ENCODE data around the gene ISM1.

The ISM1 gene

GRCh38 chr20:13276945-13277541, 56.0 kb downstream of the ISM1 start:
- TF ChIP-seq ZBTB7A (IDR thresholded peaks at IDR 0.05; ENCODE audit: low read depth) (no peak), RAD21 (IDR thresholded peaks at IDR 0.05; ENCODE audit: low read depth) (no peak), USF1 (IDR thresholded peaks at IDR 0.05) (no peak), FOXM1 (IDR thresholded peaks at IDR 0.05; ENCODE audit: borderline replicate concordance, low read depth) (no peak), CEBPB (IDR thresholded peaks at IDR 0.05) (no peak), TCF12 (IDR thresholded peaks at IDR 0.05; ENCODE audit: low read depth) (no peak), TEAD4 (IDR thresholded peaks at IDR 0.05) (no peak), TAF1 (IDR thresholded peaks at IDR 0.05; ENCODE audit: low read depth) (no peak), CREB1 (IDR thresholded peaks at IDR 0.05; ENCODE audit: low read depth) (no peak), EGR1 (IDR thresholded peaks at IDR 0.05) (no peak), EP300 (IDR thresholded peaks at IDR 0.05; ENCODE audit: borderline replicate concordance) (no peak), NFIC (IDR thresholded peaks at IDR 0.05) (no peak), YY1 (IDR thresholded peaks at IDR 0.05; ENCODE audit: low read depth) (no peak)
- TF ChIP-seq, protein P1, sequence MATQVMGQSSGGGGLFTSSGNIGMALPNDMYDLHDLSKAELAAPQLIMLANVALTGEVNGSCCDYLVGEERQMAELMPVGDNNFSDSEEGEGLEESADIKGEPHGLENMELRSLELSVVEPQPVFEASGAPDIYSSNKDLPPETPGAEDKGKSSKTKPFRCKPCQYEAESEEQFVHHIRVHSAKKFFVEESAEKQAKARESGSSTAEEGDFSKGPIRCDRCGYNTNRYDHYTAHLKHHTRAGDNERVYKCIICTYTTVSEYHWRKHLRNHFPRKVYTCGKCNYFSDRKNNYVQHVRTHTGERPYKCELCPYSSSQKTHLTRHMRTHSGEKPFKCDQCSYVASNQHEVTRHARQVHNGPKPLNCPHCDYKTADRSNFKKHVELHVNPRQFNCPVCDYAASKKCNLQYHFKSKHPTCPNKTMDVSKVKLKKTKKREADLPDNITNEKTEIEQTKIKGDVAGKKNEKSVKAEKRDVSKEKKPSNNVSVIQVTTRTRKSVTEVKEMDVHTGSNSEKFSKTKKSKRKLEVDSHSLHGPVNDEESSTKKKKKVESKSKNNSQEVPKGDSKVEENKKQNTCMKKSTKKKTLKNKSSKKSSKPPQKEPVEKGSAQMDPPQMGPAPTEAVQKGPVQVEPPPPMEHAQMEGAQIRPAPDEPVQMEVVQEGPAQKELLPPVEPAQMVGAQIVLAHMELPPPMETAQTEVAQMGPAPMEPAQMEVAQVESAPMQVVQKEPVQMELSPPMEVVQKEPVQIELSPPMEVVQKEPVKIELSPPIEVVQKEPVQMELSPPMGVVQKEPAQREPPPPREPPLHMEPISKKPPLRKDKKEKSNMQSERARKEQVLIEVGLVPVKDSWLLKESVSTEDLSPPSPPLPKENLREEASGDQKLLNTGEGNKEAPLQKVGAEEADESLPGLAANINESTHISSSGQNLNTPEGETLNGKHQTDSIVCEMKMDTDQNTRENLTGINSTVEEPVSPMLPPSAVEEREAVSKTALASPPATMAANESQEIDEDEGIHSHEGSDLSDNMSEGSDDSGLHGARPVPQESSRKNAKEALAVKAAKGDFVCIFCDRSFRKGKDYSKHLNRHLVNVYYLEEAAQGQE (IDR thresholded peaks at IDR 0.05; ENCODE audit: low read depth) = no peak
- TF ChIP-seq, protein P2, sequence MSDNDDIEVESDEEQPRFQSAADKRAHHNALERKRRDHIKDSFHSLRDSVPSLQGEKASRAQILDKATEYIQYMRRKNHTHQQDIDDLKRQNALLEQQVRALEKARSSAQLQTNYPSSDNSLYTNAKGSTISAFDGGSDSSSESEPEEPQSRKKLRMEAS (IDR thresholded peaks at IDR 0.05) = no peak

DNA sequence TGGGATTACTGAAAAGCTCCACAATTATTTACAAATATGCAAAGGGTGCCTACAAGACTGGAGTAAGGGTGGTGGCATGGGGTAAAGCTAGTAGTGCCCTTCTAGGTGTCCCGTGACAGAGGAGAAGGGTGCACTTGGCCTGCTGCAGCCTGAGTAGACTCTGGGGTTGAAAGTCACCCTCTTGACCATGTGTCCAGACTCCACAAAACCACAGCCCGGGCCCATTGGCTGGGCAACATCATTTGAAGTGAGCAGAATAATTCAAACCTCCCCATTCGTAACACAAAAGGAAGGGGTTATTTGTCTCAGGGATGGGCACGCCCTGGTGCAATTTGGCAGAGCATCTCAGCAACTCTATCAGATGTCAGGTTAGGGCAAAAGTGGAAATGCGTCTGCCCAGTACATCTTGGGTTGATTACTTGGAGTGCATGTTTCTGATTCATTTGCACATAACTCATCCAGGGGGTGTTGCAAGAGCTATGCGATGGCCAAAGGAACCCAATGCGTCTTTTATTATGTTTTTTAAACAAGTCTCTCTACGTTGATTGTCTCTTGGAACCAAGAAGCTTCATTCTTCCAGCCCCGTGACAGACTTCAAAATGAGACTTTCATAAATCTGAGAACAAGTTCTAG, 56.7 kb downstream of the ISM1 start:
- TF ChIP-seq CEBPB (IDR thresholded peaks at IDR 0.05) (no peak), EP300 (IDR thresholded peaks at IDR 0.05; ENCODE audit: borderline replicate concordance) (no peak), FOXM1 (IDR thresholded peaks at IDR 0.05; ENCODE audit: borderline replicate concordance, low read depth) (no peak), TCF12 (IDR thresholded peaks at IDR 0.05; ENCODE audit: low read depth) (no peak), EGR1 (IDR thresholded peaks at IDR 0.05) (no peak), YY1 (IDR thresholded peaks at IDR 0.05; ENCODE audit: low read depth) (no peak), NFIC (IDR thresholded peaks at IDR 0.05) (no peak), RAD21 (IDR thresholded peaks at IDR 0.05; ENCODE audit: low read depth) (no peak), TEAD4 (IDR thresholded peaks at IDR 0.05) (no peak), CREB1 (IDR thresholded peaks at IDR 0.05; ENCODE audit: low read depth) (no peak), USF1 (IDR thresholded peaks at IDR 0.05) (no peak), ZBTB7A (IDR thresholded peaks at IDR 0.05; ENCODE audit: low read depth) (no peak)
- TF ChIP-seq, protein P2 (IDR thresholded peaks at IDR 0.05) = no peak
- TF ChIP-seq, protein P1 (IDR thresholded peaks at IDR 0.05; ENCODE audit: low read depth) = no peak

DNA sequence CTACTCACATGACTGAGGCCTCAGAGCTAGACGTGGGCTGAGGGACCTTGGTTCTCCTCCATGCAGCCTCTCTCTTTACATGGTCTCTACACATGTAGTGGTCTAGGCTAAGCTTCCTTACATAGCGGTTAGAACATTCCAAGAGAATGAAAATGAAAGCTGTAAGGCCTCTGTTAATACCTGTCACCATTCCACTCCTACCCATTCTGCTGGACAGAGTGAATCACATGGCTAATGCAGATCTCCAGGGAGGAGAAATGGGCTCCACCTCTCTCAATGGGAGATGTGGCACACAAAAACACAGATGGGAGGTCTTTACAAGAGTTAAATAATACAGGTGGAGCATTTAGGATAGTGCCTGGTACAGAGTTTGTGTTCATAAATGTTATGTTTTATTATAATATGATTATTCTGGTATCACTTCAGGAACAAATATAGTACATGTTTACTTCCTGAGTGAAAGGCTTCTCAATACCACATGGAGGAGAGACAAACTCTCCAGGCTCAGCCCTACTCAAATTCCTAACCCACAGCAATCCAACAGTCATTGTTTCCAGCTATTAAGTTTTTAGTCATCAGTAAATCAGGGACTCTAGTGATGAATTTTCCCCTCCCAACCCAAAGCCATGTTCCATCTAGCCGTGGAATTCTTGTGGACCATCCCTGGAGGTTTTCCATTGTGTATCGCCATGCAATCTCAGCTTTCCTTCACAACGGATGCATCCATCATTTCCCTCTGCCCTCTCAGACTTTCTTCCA, 57.9 kb downstream of the ISM1 start:
- TF ChIP-seq RAD21 (IDR thresholded peaks at IDR 0.05; ENCODE audit: low read depth) (no peak), TAF1 (IDR thresholded peaks at IDR 0.05; ENCODE audit: low read depth) (no peak), TCF12 (IDR thresholded peaks at IDR 0.05; ENCODE audit: low read depth) (no peak), CEBPB (IDR thresholded peaks at IDR 0.05) (no peak), CREB1 (IDR thresholded peaks at IDR 0.05; ENCODE audit: low read depth) (no peak), YY1 (IDR thresholded peaks at IDR 0.05; ENCODE audit: low read depth) (no peak), USF1 (IDR thresholded peaks at IDR 0.05) (no peak), FOXM1 (IDR thresholded peaks at IDR 0.05; ENCODE audit: borderline replicate concordance, low read depth) (no peak), ZBTB7A (IDR thresholded peaks at IDR 0.05; ENCODE audit: low read depth) (no peak), EP300 (IDR thresholded peaks at IDR 0.05; ENCODE audit: borderline replicate concordance) (no peak), TEAD4 (IDR thresholded peaks at IDR 0.05) (no peak), NFIC (IDR thresholded peaks at IDR 0.05) (no peak), EGR1 (IDR thresholded peaks at IDR 0.05) (no peak)
- TF ChIP-seq, protein P2 (IDR thresholded peaks at IDR 0.05) = no peak
- TF ChIP-seq, protein P1 (IDR thresholded peaks at IDR 0.05; ENCODE audit: low read depth) = no peak
